Ishikawa (cell line): Measurements from ENCODE around the gene VWA7.

ENCODE experiments used
- CEBPB ChIP-seq: IDR thresholded peaks from 2 replicates; pipeline ENCODE4 v1.6.1; 2012
- CREB1 ChIP-seq: IDR thresholded peaks from 2 replicates; pipeline ENCODE4 v1.6.1; 2012; ENCODE audit warnings: low read depth
- EGR1 ChIP-seq: IDR thresholded peaks from 2 replicates; pipeline ENCODE4 v1.6.1; 2012
- EP300 ChIP-seq: IDR thresholded peaks from 2 replicates; pipeline ENCODE4 v1.6.1; 2012; ENCODE audit warnings: borderline replicate concordance
- FOXM1 ChIP-seq: IDR thresholded peaks from 2 replicates; pipeline ENCODE4 v1.6.1; 2012; ENCODE audit warnings: low read depth, borderline replicate concordance
- MAX ChIP-seq: IDR thresholded peaks from 2 replicates; pipeline ENCODE4 v1.6.1; 2012
- NFIC ChIP-seq: IDR thresholded peaks from 2 replicates; pipeline ENCODE4 v1.6.1; 2012
- RAD21 ChIP-seq: IDR thresholded peaks from 2 replicates; pipeline ENCODE4 v1.6.1; 2012; ENCODE audit warnings: low read depth
- REST ChIP-seq: IDR thresholded peaks from 2 replicates; pipeline ENCODE4 v1.6.1; 2012; ENCODE audit warnings: low read depth, mild to moderate bottlenecking
- TAF1 ChIP-seq: IDR thresholded peaks from 2 replicates; pipeline ENCODE4 v1.6.1; 2012; ENCODE audit warnings: low read depth, mild to moderate bottlenecking
- TCF12 ChIP-seq: IDR thresholded peaks from 2 replicates; pipeline ENCODE4 v1.6.1; 2012; ENCODE audit warnings: low read depth
- TEAD4 ChIP-seq: IDR thresholded peaks from 2 replicates; pipeline ENCODE4 v1.6.1; 2012
- USF1 ChIP-seq: IDR thresholded peaks from 2 replicates; pipeline ENCODE4 v1.6.1; 2012
- YY1 ChIP-seq: IDR thresholded peaks from 2 replicates; pipeline ENCODE4 v1.6.1; 2012; ENCODE audit warnings: low read depth
- ZBTB7A ChIP-seq: IDR thresholded peaks from 2 replicates; pipeline ENCODE4 v1.6.1; 2012; ENCODE audit warnings: low read depth

The VWA7 gene

GRCh38 chr6:31814677-31815024, 37.5 kb upstream of the VWA7 start:
- TF ChIP-seq REST: no peak
- peak; percentile 74; the same call in 1 of the 2 replicates for TF ChIP-seq MAX

GRCh38 chr6:31813465-31813849, 36.3 kb upstream of the VWA7 start:
- TF ChIP-seq TAF1 (no peak), EGR1 (no peak), NFIC (no peak), YY1 (no peak), ZBTB7A (no peak), USF1 (no peak)

- TF ChIP-seq EGR1 (no peak), NFIC (no peak), ZBTB7A (no peak), CREB1 (no peak)
These were observed 34.5 kb upstream of the VWA7 start for GRCh38 chr6:31811645-31812044.

- no peak for TF ChIP-seq NFIC
- TF ChIP-seq TAF1: peak; percentile 81
- peak; percentile 73; the same call in 1 of the 2 replicates for TF ChIP-seq YY1
- TF ChIP-seq EGR1: peak; percentile 16; the same call in 1 of the 2 replicates
- TF ChIP-seq EP300: peak; percentile 32
- TF ChIP-seq RAD21: peak; percentile 2; the same call in 1 of the 2 replicates
- TF ChIP-seq MAX: peak; percentile 76
- no peak; the same call in none of the 2 replicates for TF ChIP-seq TEAD4
- TF ChIP-seq CEBPB: no peak
- TF ChIP-seq ZBTB7A: peak; percentile 87
- TF ChIP-seq REST: peak; percentile 6; the same call in 1 of the 2 replicates
- peak; percentile 73 for TF ChIP-seq CREB1
- TF ChIP-seq FOXM1: no peak
- peak; percentile 47; the same call in 1 of the 2 replicates for TF ChIP-seq TCF12
These were observed 29.5 kb upstream of the VWA7 start, which contains the start of gene LSM2 for GRCh38 chr6:31806470-31807272. LSM2 (minus strand) TSS chr6:31806966; CDS start chr6:31806757, 209 bp downstream.

GRCh38 chr6:31805939-31806469, 28.9 kb upstream of the VWA7 start:
- TF ChIP-seq CEBPB (no peak), MAX (no peak), EGR1 (no peak), EP300 (no peak), TAF1 (no peak), TCF12 (no peak), REST (no peak), YY1 (no peak), ZBTB7A (no peak)
